ENCODE measurements around the gene PNPT1. TPM values are rescaled to one million over a fixed set of nuclear protein-coding genes. Genes with fewer than 3 reads are reported as not detected.

Gene PNPT1
- total RNA-seq, 1 experiment from 2014 or later: 31.7 TPM

DNA sequence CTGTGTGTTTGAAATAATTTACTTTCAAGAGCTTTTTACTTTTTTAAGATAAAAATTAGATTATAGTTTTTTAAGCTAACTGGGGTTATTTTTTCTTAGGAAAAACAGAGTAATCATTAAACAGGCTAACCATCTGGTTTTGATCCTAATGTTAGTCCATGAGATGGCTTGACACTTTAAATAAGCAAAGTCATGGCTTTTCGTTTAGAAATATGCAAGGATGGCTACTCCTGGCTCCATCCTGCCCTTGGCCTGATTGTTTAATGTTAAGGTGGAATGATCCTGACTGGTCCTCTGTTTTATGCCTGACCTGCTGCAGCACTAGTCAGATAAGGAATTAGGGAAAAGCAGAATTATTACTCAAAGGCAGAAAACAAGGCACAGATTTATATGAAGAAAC, 39.7 kb upstream of the PNPT1 start (continued):
- TF ChIP-seq ZBTB33 (IDR thresholded peaks at IDR 0.05; ENCODE audit: extremely low read depth, insufficient replicate concordance, low read length) (no peak), POLR2AphosphoS5 (IDR thresholded peaks at IDR 0.05; ENCODE audit: low read depth, low read length) (no peak), JUND (IDR thresholded peaks at IDR 0.05) (no peak), EGR1 (IDR thresholded peaks at IDR 0.05; ENCODE audit: low read depth) (no peak), ZFX (IDR thresholded peaks at IDR 0.05) (no peak), POLR2A (IDR thresholded peaks at IDR 0.05; ENCODE audit: borderline replicate concordance, extremely low read depth, insufficient read depth, insufficient read length) (no peak), YY1 (IDR thresholded peaks at IDR 0.05; ENCODE audit: extremely low read depth, insufficient replicate concordance, low read depth, low read length) (no peak)

DNA sequence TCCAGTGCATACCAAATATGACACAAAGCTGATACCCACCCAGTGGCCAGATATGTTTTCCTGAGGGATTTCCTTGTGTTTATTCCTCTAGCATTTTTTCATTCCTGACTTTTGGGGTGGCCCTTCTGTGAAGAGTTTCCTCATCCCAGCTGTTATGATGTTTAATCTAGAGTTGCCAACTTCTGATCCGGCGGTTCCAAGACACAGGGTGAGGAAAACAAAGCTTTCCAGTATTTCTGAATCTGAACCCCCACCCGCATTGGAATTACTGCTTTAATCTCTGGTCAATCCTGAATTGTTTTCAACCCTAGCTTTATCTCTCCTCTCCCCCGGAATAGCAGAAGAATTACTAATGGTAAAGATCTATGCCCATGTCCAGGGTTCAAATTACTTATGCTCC, 39.2 kb upstream of the PNPT1 start:
- H3K27ac ChIP-seq (ENCODE audit: low read depth, low read length): no peak overlapping the region
- ChIA-PET POLR2A (no interaction called here), CTCF (no interaction called here), RAD21 (ENCODE audit: low non-redundant PET in 1 of 2, low total read pairs in 2 of 2, uncharacterized antibody in 2 of 2, unreplicated experiment in 2 of 2) (no interaction called here)
- no peak overlapping the region for H2AFZ ChIP-seq (ENCODE audit: low read depth, low read length, poor library complexity, severe bottlenecking)
- H3K9me2 ChIP-seq (ENCODE audit: insufficient read depth): no peaks in the 10 kb centered on the region
- no peaks in the 10 kb centered on the region for H3K9me3 ChIP-seq (ENCODE audit: control insufficient read depth in 1 of 2, insufficient read depth in 1 of 2, low read depth in 1 of 2, low read length in 2 of 2)
- H4K20me1 ChIP-seq (ENCODE audit: insufficient read depth): no peaks in the 10 kb centered on the region
- DNase-seq (ENCODE audit: low read depth, low spot score) (no peak), ATAC-seq (no peak)
- intact Hi-C loops (cut with micrococcal nuclease): no loop called here
- H3K4me1 ChIP-seq (ENCODE audit: control insufficient read depth in 1 of 2, insufficient read depth in 2 of 2, low read length in 2 of 2): no peaks in the 10 kb centered on the region
- no peaks in the 10 kb centered on the region for H3K79me2 ChIP-seq (ENCODE audit: insufficient read depth, low read length)
- H3K4me3 ChIP-seq (replicated peaks in 1 of 2; ENCODE audit: low read depth in 1 of 2, low read length in 2 of 2): no peak overlapping the region
- BruUV-seq (replicated peaks): no TSS peak
- H3K9ac ChIP-seq (ENCODE audit: low read length): no peak overlapping the region
- no peaks in the 10 kb centered on the region for H3K27me3 ChIP-seq (ENCODE audit: insufficient read depth, low read length)
- no peak overlapping the region for H3K4me2 ChIP-seq (ENCODE audit: low read length)
- TF ChIP-seq, protein P1, sequence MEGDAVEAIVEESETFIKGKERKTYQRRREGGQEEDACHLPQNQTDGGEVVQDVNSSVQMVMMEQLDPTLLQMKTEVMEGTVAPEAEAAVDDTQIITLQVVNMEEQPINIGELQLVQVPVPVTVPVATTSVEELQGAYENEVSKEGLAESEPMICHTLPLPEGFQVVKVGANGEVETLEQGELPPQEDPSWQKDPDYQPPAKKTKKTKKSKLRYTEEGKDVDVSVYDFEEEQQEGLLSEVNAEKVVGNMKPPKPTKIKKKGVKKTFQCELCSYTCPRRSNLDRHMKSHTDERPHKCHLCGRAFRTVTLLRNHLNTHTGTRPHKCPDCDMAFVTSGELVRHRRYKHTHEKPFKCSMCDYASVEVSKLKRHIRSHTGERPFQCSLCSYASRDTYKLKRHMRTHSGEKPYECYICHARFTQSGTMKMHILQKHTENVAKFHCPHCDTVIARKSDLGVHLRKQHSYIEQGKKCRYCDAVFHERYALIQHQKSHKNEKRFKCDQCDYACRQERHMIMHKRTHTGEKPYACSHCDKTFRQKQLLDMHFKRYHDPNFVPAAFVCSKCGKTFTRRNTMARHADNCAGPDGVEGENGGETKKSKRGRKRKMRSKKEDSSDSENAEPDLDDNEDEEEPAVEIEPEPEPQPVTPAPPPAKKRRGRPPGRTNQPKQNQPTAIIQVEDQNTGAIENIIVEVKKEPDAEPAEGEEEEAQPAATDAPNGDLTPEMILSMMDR (IDR thresholded peaks at IDR 0.05 in 2 of 3, conservative IDR thresholded peaks at IDR 0.05 in 1 of 3; ENCODE audit: borderline replicate concordance in 1 of 3, insufficient read depth in 1 of 3, low read depth in 2 of 3, low read length in 2 of 3): no peak
- TF ChIP-seq ZFX (IDR thresholded peaks at IDR 0.05): no peak
- no peak for TF ChIP-seq FOSL1 (IDR thresholded peaks at IDR 0.05; ENCODE audit: low read depth)
- TF ChIP-seq EZH2 (IDR thresholded peaks at IDR 0.05): no peak
- no peak for TF ChIP-seq CBX3 (IDR thresholded peaks at IDR 0.05; ENCODE audit: low read depth)
- TF ChIP-seq YY1 (IDR thresholded peaks at IDR 0.05; ENCODE audit: extremely low read depth, insufficient replicate concordance, low read depth, low read length): no peak
- TF ChIP-seq ATF3 (IDR thresholded peaks at IDR 0.05): no peak
- no peak for TF ChIP-seq EZH2phosphoT487 (IDR thresholded peaks at IDR 0.05; ENCODE audit: borderline replicate concordance)
- TF ChIP-seq RAD21 (IDR thresholded peaks at IDR 0.05; ENCODE audit: low read depth): no peak
- TF ChIP-seq SIN3A (IDR thresholded peaks at IDR 0.05; ENCODE audit: low read depth): no peak
- no peak for TF ChIP-seq CEBPB (IDR thresholded peaks at IDR 0.05; ENCODE audit: low read depth)
- TF ChIP-seq ZBTB33 (IDR thresholded peaks at IDR 0.05; ENCODE audit: extremely low read depth, insufficient replicate concordance, low read length): no peak
- TF ChIP-seq SRF (IDR thresholded peaks at IDR 0.05; ENCODE audit: low read depth): no peak
- no peaks in the 10 kb centered on the region for H3K36me3 ChIP-seq (ENCODE audit: control insufficient read depth in 1 of 2, insufficient read depth in 2 of 2, low read length in 2 of 2)
